Stimulated activated CD4-positive, alpha-beta T cell treated with anti-CD3 and anti-CD28 coated beads, TNF-alpha, amount 100 ng/mL, for 24 hours (primary cell): ENCODE data around the gene RASA3.
A peak's percentile ranks its signal among the peaks of the same experiment; 100 is the strongest.

Experiments used
- DNase-seq, 3 experiments: peaks; one replicate each; pipeline ENCODE4 v3.0.0-alpha.2; 2020; ENCODE audit warnings: low read depth in 3 of 3

The RASA3 gene

DNA sequence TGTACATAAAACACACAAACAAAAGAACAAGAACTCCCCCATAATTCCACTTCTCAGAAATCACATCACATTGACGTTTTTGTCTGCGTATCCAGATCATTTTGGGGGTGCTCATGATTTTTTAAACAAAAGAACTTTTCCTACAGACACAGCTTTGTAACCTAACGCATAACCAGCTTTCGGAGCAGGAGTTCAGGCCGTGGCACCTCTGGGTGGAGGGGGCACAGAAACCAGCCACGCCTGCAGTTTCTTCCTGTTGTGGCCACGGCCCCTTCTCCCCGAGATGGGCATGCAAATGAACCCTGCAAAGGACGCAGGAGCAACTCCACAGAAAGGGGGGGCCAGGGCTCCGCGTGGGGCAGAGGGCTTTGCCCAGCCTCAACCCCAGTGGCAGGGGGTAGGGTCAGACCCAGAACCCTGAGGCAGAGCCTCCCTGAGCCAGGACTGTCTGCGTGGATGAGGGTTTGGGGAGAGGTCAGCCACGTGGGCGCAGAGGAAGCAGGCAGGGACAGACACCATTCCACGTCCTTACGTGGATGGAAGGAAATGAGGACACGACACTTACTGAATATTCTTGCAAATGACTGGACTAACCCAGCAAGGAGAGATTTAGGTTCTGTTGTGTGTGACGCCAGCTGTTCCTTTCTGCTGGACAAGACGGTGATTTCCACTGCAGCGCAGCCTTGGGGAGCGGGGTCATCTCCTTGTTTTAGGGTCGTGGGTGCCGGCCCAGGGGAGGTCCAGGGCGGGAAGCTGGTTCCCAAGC lies 64.4 kb downstream of the RASA3 start:
- DNase-seq: peak in 1 of 3 experiments; percentile 54

GRCh38 chr13:114067381-114067885 lies 65.0 kb downstream of the RASA3 start:
- DNase-seq: peak; percentile 20 to 42 (median 33)

DNA sequence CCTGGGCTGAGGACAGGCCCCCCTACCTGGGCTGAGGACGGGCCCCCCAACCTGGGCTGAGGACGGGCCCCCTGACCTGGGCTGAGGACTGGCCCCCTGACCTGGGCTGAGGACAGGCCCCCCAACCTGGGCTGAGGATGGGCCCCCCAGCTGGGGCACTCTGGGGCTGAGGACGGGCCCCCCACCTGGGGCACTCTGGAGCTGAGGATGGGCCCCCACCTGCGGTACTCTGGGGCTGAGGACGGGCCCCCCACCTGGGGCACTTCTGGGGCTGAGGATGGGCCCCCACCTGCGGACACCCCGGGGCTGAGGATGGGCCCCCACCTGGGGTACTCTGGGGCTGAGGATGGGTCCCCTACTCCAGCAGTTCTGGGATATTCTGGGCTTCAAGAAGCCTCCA lies 65.5 kb downstream of the RASA3 start:
- DNase-seq: no peak

DNA sequence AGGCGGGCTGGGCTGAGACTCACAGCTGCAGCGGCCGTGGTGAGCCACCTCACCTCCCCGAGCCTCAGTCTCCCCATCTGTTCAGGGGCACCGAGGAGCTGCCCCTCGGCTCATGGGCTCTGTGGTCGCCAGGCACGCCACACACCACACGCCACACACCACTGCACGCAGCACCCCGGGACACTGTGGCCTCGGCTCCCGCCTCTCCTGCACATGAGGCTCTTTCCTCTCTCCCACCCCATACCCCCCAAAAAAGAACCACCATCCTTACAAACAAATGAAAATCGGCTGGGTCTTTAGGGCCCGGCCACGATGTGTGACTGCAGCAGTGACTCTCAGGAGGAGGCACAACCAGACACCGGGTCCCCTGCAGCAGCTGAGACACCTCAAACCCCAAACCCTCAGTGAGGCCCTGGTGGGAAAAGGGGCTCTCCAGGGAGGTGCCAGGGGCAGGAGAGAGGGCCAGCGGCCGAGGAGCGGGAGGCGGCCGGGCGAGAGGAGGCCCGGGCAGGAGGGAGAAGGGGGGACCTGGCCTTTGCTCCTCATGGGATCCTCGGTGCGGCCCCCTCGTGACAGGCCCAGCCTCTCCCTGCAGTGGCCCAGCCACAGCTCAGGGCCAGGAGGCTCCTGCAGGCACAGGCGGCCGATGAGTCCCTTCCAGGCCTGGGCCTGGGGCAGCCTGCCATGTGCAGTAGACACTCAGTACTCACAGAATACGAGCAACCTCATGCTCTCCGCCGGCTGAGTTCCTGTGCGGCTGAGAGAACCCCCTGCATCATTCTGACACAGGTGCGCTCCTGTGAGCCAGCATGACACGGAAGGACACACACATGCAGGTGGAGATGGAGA lies 66.3 kb downstream of the RASA3 start:
- no peak for DNase-seq

DNA sequence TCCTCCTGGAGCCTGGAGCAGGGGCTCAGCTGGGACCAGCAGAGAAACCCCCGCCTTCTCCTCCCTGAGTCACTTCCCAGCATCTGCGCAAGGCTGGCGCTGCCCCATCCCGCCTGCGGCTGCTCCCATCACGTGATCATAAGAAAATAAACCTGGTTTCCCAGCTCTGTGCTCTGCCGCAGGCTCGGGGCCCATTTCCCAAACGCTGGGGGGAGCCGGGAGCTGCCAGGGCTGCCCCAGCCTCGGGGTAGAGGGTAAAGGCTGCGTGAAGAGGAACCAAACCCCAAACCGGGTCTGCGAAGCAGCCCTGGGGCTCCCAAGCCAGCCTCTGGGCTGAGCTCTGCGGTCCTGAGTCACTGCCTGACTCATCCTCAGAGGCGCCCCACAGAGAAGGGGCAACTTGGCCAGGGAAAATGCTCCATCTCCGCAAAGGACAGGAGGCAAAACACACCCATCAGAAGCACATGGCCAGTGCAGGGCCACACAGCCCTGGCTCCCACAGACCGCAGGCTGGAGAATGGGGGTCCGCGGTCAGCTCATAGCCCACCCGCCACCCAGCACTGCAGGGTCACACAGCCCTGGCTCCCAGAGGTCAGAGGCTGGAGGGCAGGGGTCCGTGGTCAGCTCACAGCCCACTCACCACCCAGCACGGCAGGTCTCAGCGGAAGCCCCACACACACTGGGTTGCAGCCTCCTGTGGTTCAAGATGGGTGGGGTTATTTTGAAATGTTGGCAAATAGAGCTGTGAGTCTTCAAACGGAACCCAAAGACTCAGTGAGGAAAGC lies 67.1 kb downstream of the RASA3 start:
- DNase-seq: peak; percentile 60 to 82 (median 68)

- DNase-seq: no peak
Observed at GRCh38 chr13:114064450-114065140, 67.8 kb downstream of the RASA3 start.

GRCh38 chr13:114063545-114064449 lies 68.6 kb downstream of the RASA3 start:
- DNase-seq: peak in 1 of 3 experiments; percentile 37

GRCh38 chr13:114062754-114063153 lies 69.7 kb downstream of the RASA3 start:
- no peak for DNase-seq

GRCh38 chr13:114062341-114062740 lies 70.1 kb downstream of the RASA3 start:
- no peak for DNase-seq

DNA sequence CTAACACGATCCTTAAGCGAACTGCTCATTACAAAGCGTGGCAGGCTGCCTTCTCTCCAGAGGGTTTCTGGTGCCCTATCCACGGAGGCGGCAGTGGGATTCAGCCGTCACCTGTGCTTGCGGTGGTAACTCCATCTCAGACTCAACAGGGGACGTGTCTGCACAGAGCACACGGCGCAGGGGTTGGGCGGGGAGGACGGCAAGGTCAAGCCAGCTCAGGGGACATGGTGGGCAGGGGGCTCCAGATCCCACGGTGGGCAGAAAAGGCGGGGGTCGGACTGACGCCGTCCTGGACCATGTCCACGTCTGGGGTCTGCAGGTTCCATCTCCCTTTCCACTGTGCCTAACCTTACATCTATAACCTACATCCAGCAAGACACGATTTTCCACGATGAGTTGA lies 70.7 kb downstream of the RASA3 start:
- no peak for DNase-seq

GRCh38 chr13:114061047-114061446 lies 71.4 kb downstream of the RASA3 start:
- no peak for DNase-seq

DNA sequence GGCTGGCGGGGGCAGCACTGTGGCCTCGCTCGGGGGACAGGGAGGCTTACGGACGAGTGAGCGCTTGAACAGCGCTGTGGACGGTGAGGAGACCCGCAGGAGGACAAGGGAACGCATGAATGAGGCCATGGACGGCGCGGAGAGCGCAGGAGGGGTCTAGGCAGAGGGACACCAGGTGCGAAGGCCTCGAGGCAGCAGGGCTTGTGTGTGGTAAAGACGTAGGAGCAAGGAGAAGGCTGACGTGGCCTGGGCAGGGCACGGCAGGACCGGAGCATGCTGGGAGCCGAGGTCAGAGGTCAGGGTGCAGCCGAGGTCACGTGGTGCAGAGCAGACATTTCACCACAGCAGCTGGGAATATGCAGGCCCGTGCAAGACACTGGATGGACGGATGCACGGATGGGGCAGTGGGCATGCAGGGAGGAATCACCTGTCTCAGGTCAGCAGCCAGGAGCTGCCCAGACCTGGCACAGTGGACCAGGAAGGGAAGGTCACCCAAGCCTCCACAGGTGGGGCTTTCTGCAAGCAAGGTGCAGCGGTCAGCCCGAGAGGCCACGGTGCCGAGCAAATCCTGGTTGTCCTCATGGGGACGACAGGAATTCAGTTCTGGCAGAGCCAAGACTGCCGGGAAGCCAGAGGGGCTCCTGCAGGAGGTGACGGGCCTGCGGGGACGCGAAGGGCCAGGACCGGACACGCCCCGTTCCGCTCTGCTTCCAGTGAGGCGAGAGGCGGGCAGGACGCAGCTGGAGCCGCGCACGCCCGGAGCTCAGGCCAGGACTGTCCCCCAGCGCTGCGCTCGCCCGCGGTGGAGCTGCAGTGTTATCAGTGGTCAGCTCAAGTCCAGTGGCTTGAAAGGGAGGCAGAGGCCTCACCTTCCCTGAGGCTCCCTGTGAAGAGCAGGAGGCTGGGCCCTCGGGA lies 72.2 kb downstream of the RASA3 start:
- no peak for DNase-seq

DNA sequence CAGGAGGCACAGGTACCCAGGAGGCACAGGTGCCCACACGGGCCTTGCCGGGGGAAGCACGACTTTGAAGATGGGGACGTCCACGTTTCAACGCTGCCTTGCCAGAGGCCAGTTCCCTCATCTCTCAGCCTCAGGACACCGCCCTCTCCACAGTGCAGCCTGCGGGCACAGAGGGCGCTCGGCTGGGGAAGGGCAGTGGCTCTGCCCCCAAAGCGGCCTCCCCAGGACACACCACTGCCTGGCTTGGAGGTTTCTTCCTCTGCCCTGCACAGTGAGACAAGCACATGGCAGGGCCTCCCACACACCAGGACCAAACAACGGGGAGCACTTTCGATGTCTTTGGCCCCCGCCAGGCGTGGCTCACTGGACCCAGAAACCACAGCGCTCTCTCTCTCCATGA lies 73.0 kb downstream of the RASA3 start:
- DNase-seq: no peak

GRCh38 chr13:114058051-114058867 lies 74.2 kb downstream of the RASA3 start:
- DNase-seq: no peak

DNA sequence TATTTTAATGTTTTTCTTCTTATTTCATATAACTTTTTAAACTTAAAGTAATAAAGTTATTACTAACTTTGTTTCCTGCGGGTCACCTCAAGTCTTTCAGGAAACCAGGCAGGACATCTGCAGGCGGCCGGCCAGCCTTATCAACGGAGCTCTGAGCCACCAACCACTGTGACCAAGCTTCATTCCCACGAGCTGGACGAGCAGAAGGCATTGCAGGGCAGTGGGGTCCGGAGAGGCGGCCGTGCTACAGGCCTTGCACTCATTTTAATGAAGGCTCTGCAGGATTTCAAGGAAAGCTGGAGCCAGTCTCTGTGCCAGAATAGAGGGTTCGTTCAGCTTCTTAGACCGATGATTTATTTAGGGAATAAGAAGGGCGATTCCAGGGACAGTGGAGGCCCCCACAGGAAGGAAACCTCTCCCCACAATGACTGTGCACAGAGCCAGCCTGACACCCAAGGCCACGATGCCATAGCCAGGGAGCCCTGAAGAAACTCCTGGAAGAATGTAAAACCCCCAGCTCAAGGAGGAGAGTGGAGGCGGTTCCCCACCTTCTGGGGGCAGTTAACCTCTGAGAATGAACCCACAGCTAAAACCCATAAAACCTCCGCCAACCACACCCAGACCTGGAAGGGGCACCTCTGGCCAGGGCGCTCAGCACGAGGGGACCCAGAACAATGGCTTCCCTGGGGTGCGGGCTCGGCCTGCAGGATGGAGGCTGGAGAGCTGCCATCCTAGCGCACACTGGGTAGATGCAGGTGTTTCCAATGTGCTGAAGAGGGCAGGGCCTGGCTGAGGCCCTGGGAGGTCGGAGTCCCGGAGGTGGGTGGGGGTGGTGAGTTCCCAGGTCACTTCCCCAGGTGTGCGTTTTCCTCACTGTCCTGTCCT lies 75.0 kb downstream of the RASA3 start:
- no peak for DNase-seq

GRCh38 chr13:114056205-114057013 lies 76.0 kb downstream of the RASA3 start:
- DNase-seq: no peak
